NT2/D1 (cell line): ENCODE measurements around the gene P4HB.

Experiments used
- SUZ12 ChIP-seq: IDR thresholded peaks from 2 replicates; pipeline ENCODE4 v1.6.1; 2011; ENCODE audit not compliant: insufficient read length, insufficient read depth; ENCODE audit errors: extremely low read depth
- ZNF274 ChIP-seq: IDR thresholded peaks from 2 replicates; pipeline ENCODE4 v1.6.1; 2011; ENCODE audit warnings: mild to moderate bottlenecking, low read depth, low read length

GRCh38 chr17:81845881-81846742, 14.2 kb downstream of the P4HB start:
- TF ChIP-seq SUZ12, result no peak
- TF ChIP-seq ZNF274, result no peak
